ENCODE results near the gene RPL37. TPM values are rescaled to one million over a fixed set of nuclear protein-coding genes. Genes with fewer than 3 reads are reported as not detected.

RPL37 gene
- total and polyA plus RNA-seq, 9 of the 15 experiments (the other 6 are each of a cell fraction or from before 2014, with no cell fraction given), result 2,342 to 7,963 (median 4,091) TPM

DNA sequence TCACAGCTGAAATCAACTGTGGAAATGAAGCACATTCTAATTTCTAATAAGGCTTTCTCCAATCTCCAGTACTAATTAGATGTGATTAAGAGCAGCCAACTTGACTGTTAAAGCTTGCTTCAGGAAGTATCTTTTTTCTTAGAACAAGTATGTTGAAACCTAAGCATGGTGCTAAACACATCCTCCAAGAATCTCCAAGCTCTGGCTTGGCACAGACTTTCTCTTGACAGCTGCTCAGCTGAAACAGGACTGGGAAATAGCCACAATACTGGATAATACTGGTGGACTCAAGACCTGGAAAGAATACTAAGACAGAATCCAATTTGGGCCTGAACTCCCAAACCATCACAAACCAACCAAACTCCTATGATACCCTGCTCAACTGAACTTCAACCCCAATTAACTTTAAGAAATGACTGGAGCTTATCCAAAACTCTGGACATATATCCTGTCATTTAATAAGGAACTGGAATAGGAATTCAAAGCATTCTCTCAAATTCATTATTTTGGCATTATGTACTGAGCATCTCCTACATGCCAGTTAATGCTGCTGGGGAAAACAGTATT, 53.1 kb downstream of the RPL37 start:
- Histone ChIP-seq H3K79me2 (ENCODE audit: control insufficient read depth, insufficient read depth, low read length) (peaks cover 90% of the 10 kb centered on the region), H3K27ac (ENCODE audit: extremely low read depth, low read depth, low read length) (no peak overlapping the region), H3K27me3 (ENCODE audit: control insufficient read depth in 2 of 2, insufficient read depth in 2 of 2, low read length in 2 of 2) (no peaks in the 10 kb centered on the region), H3K9me1 (ENCODE audit: control insufficient read depth, insufficient read depth, low read length) (no peaks in the 10 kb centered on the region), H4K20me1 (replicated peaks; ENCODE audit: control insufficient read depth, insufficient read depth, low read length) (peaks cover 10% of the 10 kb centered on the region), H3K4me3 (no peak overlapping the region), H3K36me3 (ENCODE audit: control insufficient read depth, insufficient read depth, low read length) (peaks cover 6% of the 10 kb centered on the region; the same call in 2 of the 3 replicates), H3K9me3 (replicated peaks; ENCODE audit: control insufficient read depth, insufficient read depth, low read depth, low read length) (no peaks in the 10 kb centered on the region), H3K4me2 (ENCODE audit: insufficient read depth, low read length) (no peak overlapping the region), H3K9ac (ENCODE audit: insufficient read depth in 1 of 2, low read depth in 2 of 2, low read length in 2 of 2) (no peak overlapping the region), H3K4me1 (replicated peaks in 1 of 2; ENCODE audit: control insufficient read depth in 2 of 2, insufficient read depth in 2 of 2, low read length in 2 of 2) (peaks cover 0 to 3% of the 10 kb centered on the region in 2 experiments; a peak in 1 of 5 replicates), H2AFZ (ENCODE audit: low read depth, low read length) (no peak overlapping the region)
- in situ Hi-C loops (cut with MboI) (no loop called here), intact Hi-C loops (cut with micrococcal nuclease) (no loop called here)
- FAIRE-seq (no peak), DNase-seq (ENCODE audit: extremely low read depth in 1 of 4, low spot score in 3 of 4) (no peak), ATAC-seq (no peak; the same call in 2 of the 3 replicates)
- no TSS peak for BruUV-seq (replicated peaks)
- TF ChIP-seq, protein P1, sequence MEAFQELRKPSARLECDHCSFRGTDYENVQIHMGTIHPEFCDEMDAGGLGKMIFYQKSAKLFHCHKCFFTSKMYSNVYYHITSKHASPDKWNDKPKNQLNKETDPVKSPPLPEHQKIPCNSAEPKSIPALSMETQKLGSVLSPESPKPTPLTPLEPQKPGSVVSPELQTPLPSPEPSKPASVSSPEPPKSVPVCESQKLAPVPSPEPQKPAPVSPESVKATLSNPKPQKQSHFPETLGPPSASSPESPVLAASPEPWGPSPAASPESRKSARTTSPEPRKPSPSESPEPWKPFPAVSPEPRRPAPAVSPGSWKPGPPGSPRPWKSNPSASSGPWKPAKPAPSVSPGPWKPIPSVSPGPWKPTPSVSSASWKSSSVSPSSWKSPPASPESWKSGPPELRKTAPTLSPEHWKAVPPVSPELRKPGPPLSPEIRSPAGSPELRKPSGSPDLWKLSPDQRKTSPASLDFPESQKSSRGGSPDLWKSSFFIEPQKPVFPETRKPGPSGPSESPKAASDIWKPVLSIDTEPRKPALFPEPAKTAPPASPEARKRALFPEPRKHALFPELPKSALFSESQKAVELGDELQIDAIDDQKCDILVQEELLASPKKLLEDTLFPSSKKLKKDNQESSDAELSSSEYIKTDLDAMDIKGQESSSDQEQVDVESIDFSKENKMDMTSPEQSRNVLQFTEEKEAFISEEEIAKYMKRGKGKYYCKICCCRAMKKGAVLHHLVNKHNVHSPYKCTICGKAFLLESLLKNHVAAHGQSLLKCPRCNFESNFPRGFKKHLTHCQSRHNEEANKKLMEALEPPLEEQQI (IDR thresholded peaks at IDR 0.05), result no peak
- TF ChIP-seq ZFP1 (CRISPR knock-in tag; IDR thresholded peaks at IDR 0.05), result peak; percentile 62; the same call in 1 of the 2 replicates
- TF ChIP-seq BCOR (IDR thresholded peaks at IDR 0.05), result no peak
- CTCF ChIA-PET (ENCODE audit: low intra/inter-chr PET ratio), result no interaction called here
- POLR2A ChIA-PET, result interaction anchor here (0.8 to 0.9 kb wide), 2 partner anchors 9 to 53 kb away, joined by 4 read pairs; partner anchors contain the start of gene RPL37
